Spleen (tissue), 11 donors: ENCODE measurements around the gene KCNG1. TPM values are rescaled to one million over a fixed set of nuclear protein-coding genes. Genes with fewer than 3 reads are reported as not detected.

Source experiments
- DNase-seq: peaks from one replicate; pipeline ENCODE4 v3.0.0-alpha.2; 2020
- H3K27ac ChIP-seq, 8 donors: fragments of 200-600 bp; sonication (generic) in 7 of 8; 1 replicate in 4 of 8; 2 replicates in 4 of 8; pipeline versions ENCODE4 v1.5.0 to v1.8.0; 2016 to 2021; ENCODE audit warnings: inconsistent platforms in 4 of 8, mild to moderate bottlenecking in 4 of 8, moderate library complexity in 1 of 8
- H3K27me3 ChIP-seq, 7 donors: fragments of 200-600 bp; sonication (generic) in 6 of 7; replicated peaks in 1 of 7; 1 replicate in 4 of 7; 2 replicates in 3 of 7; pipeline versions ENCODE4 v1.5.0 to v1.8.0; 2016 to 2021; ENCODE audit warnings: inconsistent platforms in 3 of 7, mild to moderate bottlenecking in 1 of 7
- H3K36me3 ChIP-seq, 6 donors: fragments of 200-600 bp; sonication (generic) in 5 of 6; 1 replicate in 4 of 6; 2 replicates in 2 of 6; pipeline versions ENCODE4 v1.5.0 to v1.8.0; 2016 to 2021; ENCODE audit warnings: inconsistent platforms in 2 of 6
- H3K4me1 ChIP-seq, 6 donors: fragments of 200-600 bp; sonication (generic) in 5 of 6; 1 replicate in 3 of 6; 2 replicates in 3 of 6; pipeline versions ENCODE4 v1.5.0 to v1.8.0; 2016 to 2021; ENCODE audit warnings: inconsistent platforms in 3 of 6
- H3K4me3 ChIP-seq, 8 donors: fragments of 200-600 bp; sonication (generic) in 7 of 8; 1 replicate in 4 of 8; 2 replicates in 4 of 8; pipeline versions ENCODE4 v1.5.0 to v1.8.0; 2016 to 2021; ENCODE audit warnings: inconsistent platforms in 4 of 8, mild to moderate bottlenecking in 4 of 8, moderate library complexity in 2 of 8
- H3K9me3 ChIP-seq, 8 donors: fragments of 200-600 bp; sonication (generic) in 7 of 8; 1 replicate in 4 of 8; 2 replicates in 4 of 8; pipeline versions ENCODE4 v1.5.0 to v1.8.0; 2016 to 2021; ENCODE audit warnings: inconsistent platforms in 4 of 8
- CTCF ChIP-seq, 11 experiments: fragments of 200-600 bp in 7 of 11; fragments of 450-650 bp in 4 of 11; sonication (generic) in 4 of 11; IDR thresholded peaks in 8 of 11; conservative IDR thresholded peaks in 3 of 11; 1 replicate in 7 of 11; 2 replicates in 4 of 11; pipeline versions ENCODE4 v1.4.0 to v1.8.0; 2016 to 2021; ENCODE audit warnings: antibody characterized with exemption in 11 of 11, inconsistent platforms in 4 of 11, mild to moderate bottlenecking in 1 of 11
- POLR2A ChIP-seq, 3 donors: fragments of 450-650 bp; IDR thresholded peaks; one replicate each; pipeline ENCODE4 v1.5.1; 2017; ENCODE audit warnings: antibody characterized with exemption in 3 of 3, mild to moderate bottlenecking in 1 of 3
- POLR2AphosphoS5 ChIP-seq, 3 donors: sonication (generic); formaldehyde crosslinking; IDR thresholded peaks; one replicate each; pipeline ENCODE4 v1.5.1; 2017; ENCODE audit warnings: antibody characterized with exemption in 3 of 3
- WGBS, 5 donors: extraction: QIAGEN DNeasy Blood & Tissue Kit in 3 of 5; methylation state at CpG; one replicate each; pipeline versions ENCODE4 v1.1.5 to v1.1.7; 2013 to 2018; 5-methylcytosine and 5-hydroxymethylcytosine counted together
- intact Hi-C: fragments of 100-400 bp; cut with DNase I; formaldehyde crosslinking; loops from one replicate; pipeline ENCODE4 v1.15.0; 2023; ENCODE audit warnings: low total_unique reads
- polyA plus RNA-seq, 3 donors: library from polyadenylated mRNA; stranded (reverse); fragments of 200-250 nt; gene quantifications; one replicate each; pipeline ENCODE4 v1.2.1, GENCODE V29; 2013
- total RNA-seq, 7 donors: library from RNA; depleted of rRNA in 3 of 7; stranded (reverse); fragments of >200 nt in 3 of 7; fragmentation: NEBNext Ultra II Directional in 4 of 7; extraction: Animal tissue kit (Norgen Biotek cat#: 25700) in 4 of 7; gene quantifications; one replicate each; pipeline versions ENCODE4 v1.1.0 to v1.2.1, GENCODE V29; 2016 to 2021
- donor health status: healthy with polysubstance abuse.
- donor health status: DM: no; HTN: no; CAD: no; lungs with moderate emphysema.
- donor health status: DM: no; HTN: no; CAD: no.
- donor health status: Bipolar disorder and iron deficiency.
- donor health status: healthy.
- donor health status: DM: no; HTN: no; CAD: no.
- donor health status: DM: yes; HTN: yes; CAD: no.

Gene KCNG1
- total and polyA plus RNA-seq, 10 donors: 0.35 to 5.0 (median 3.2) TPM

- TF ChIP-seq POLR2A (IDR thresholded peaks at IDR 0.05) (no peak), POLR2AphosphoS5 (IDR thresholded peaks at IDR 0.05) (no peak), CTCF (IDR thresholded peaks at IDR 0.05 in 8 of 11, conservative IDR thresholded peaks at IDR 0.05 in 3 of 11) (no peak)
- H3K27me3 ChIP-seq: peaks cover 0 to 32% (median 2%) of the 10 kb centered on the region in 7 donors
- peaks cover 0 to 10% (median 0%) of the 10 kb centered on the region in 6 donors for H3K4me1 ChIP-seq
- DNase-seq: no peak
- H3K27ac ChIP-seq: no peak overlapping the region
- intact Hi-C loops: loop anchor here (10.0 kb wide), 1 partner anchor 598 kb away; no protein-coding TSS in a partner anchor
- 52 to 63% (median 60%) methylated on average over 10 of the region's 10 CpGs for WGBS, 5 donors
- H3K9me3 ChIP-seq: peaks cover 0 to 5% (median 0%) of the 10 kb centered on the region in 8 donors
- H3K4me3 ChIP-seq: no peak overlapping the region
- H3K36me3 ChIP-seq: no peaks in the 10 kb centered on the region
These were observed 25.7 kb downstream of the KCNG1 start for GRCh38 chr20:50996901-50997865.

- Histone ChIP-seq H3K27me3 (peaks cover 0 to 35% (median 2%) of the 10 kb centered on the region in 7 donors), H3K4me1 (peaks cover 0 to 17% (median 0%) of the 10 kb centered on the region in 6 donors), H3K27ac (no peak overlapping the region), H3K9me3 (peaks cover 0 to 5% (median 0%) of the 10 kb centered on the region in 8 donors), H3K4me3 (no peak overlapping the region), H3K36me3 (no peaks in the 10 kb centered on the region)
- DNase-seq: no peak
- TF ChIP-seq CTCF (IDR thresholded peaks at IDR 0.05 in 8 of 11, conservative IDR thresholded peaks at IDR 0.05 in 3 of 11) (no peak), POLR2AphosphoS5 (IDR thresholded peaks at IDR 0.05) (no peak), POLR2A (IDR thresholded peaks at IDR 0.05) (no peak)
- intact Hi-C loops: loop anchor here (10.0 kb wide), 1 partner anchor 599 kb away; no protein-coding TSS in a partner anchor
- 71 to 88% (median 78%) methylated on average over 5 of the region's 5 CpGs for WGBS, 5 donors
These were observed 27.4 kb downstream of the KCNG1 start for GRCh38 chr20:50995506-50995905.

GRCh38 chr20:50993876-50994275, 29.0 kb downstream of the KCNG1 start:
- 71 to 89% (median 82%) methylated on average over 9 of the region's 9 CpGs for WGBS, 5 donors
- no peaks in the 10 kb centered on the region for H3K36me3 ChIP-seq
- peaks cover 0 to 17% (median 0%) of the 10 kb centered on the region in 6 donors for H3K4me1 ChIP-seq
- intact Hi-C loops: loop anchor here (10.0 kb wide), 1 partner anchor 601 kb away; no protein-coding TSS in a partner anchor
- peaks cover 0 to 5% (median 0%) of the 10 kb centered on the region in 8 donors for H3K9me3 ChIP-seq
- H3K27me3 ChIP-seq: peaks cover 0 to 26% (median 0%) of the 10 kb centered on the region in 7 donors
- DNase-seq: no peak
- H3K4me3 ChIP-seq: no peak overlapping the region
- H3K27ac ChIP-seq: no peak overlapping the region
- TF ChIP-seq POLR2AphosphoS5 (IDR thresholded peaks at IDR 0.05) (no peak), POLR2A (IDR thresholded peaks at IDR 0.05) (no peak), CTCF (IDR thresholded peaks at IDR 0.05 in 8 of 11, conservative IDR thresholded peaks at IDR 0.05 in 3 of 11) (no peak)
